HCT116 (cell line): Measurements from ENCODE around the gene KMT2E. TPM values are rescaled to one million over a fixed set of nuclear protein-coding genes. Genes with fewer than 3 reads are reported as not detected.

ENCODE experiments used
- ATAC-seq: fragments of 200-7000 bp; cut with Tn5 transposase; 2 replicates; pipeline ENCODE4 v1.9.1; 2020; ENCODE audit warnings: mild to moderate bottlenecking, moderate library complexity
- BruUV-seq: library from RNA; stranded (reverse); fragments of 400-500 nt; replicated peaks from 2 replicates; lab custom pipeline; 2021; lab: Mats Ljungman, UMichigan
- CTCF ChIA-PET: fragments of 300-600 bp; sonication (Branson Sonifier 250); formaldehyde crosslinking; loops from one replicate; lab custom pipeline; 2021; ENCODE audit warnings: antibody characterized with exemption; lab: Charles Lee
- POLR2A ChIA-PET: fragments of 300-600, 350-600 bp; sonication (Branson Sonifier 250); formaldehyde crosslinking; loops from one replicate; lab custom pipeline; 2021; ENCODE audit warnings: antibody characterized with exemption; lab: Charles Lee
- RAD21 ChIA-PET, 2 experiments: fragments of 300-600 bp; sonication (Branson Sonifier 250); formaldehyde crosslinking; loops; one replicate each; lab custom pipeline; 2023; ENCODE audit warnings: low total read pairs in 2 of 2; ENCODE audit not compliant: uncharacterized antibody in 2 of 2, unreplicated experiment in 2 of 2, low non-redundant PET in 1 of 2; lab: Charles Lee
- DNase-seq: peaks from one replicate; pipeline ENCODE4 v3.0.0-alpha.2; 2010; ENCODE audit warnings: low read depth, low spot score
- H2AFZ ChIP-seq: fragments of 200-600 bp; shearing (Covaris generic), sonication (generic); 2 replicates; pipeline ENCODE4 v1.6.1; 2017; ENCODE audit warnings: low read depth, mixed run types, mixed read lengths, antibody characterized with exemption, low read length; ENCODE audit not compliant: poor library complexity, severe bottlenecking
- H3K27ac ChIP-seq: 2 replicates; pipeline ENCODE4 v1.5.1; 2012; ENCODE audit warnings: low read depth, low read length
- H3K27me3 ChIP-seq: fragments of 200-600 bp; sonication (generic); 2 replicates; pipeline ENCODE4 v1.6.1; 2016; ENCODE audit warnings: mixed run types, low read length, mixed read lengths; ENCODE audit not compliant: insufficient read depth
- H3K36me3 ChIP-seq, 2 experiments: fragments of 200-500 bp in 1 of 2; fragments of 200-600 bp in 1 of 2; sonication (Bioruptor generic) in 1 of 2; sonication (generic) in 1 of 2; 2 replicates each; pipeline versions ENCODE4 v1.5.1 to v1.6.1; 2014 to 2016; ENCODE audit warnings: low read length in 2 of 2, inconsistent platforms in 1 of 2, mixed read lengths in 1 of 2, mixed run types in 1 of 2; ENCODE audit not compliant: insufficient read depth in 2 of 2, control insufficient read depth in 1 of 2
- H3K4me1 ChIP-seq, 2 experiments: fragments of 200-600 bp in 1 of 2; sonication (generic) in 1 of 2; 2 replicates each; pipeline versions ENCODE4 v1.5.1 to v1.6.1; 2012 to 2017; ENCODE audit warnings: low read length in 2 of 2, inconsistent platforms in 1 of 2, mild to moderate bottlenecking in 1 of 2, mixed read lengths in 1 of 2, mixed run types in 1 of 2, moderate library complexity in 1 of 2; ENCODE audit not compliant: insufficient read depth in 2 of 2, control insufficient read depth in 1 of 2
- H3K4me2 ChIP-seq: fragments of 200-600 bp; sonication (generic); 2 replicates; pipeline ENCODE4 v1.6.1; 2017; ENCODE audit warnings: mixed run types, low read length, mixed read lengths
- H3K4me3 ChIP-seq, 2 experiments: fragments of 200-600 bp in 1 of 2; sonication (generic) in 1 of 2; replicated peaks in 1 of 2; 2 replicates each; pipeline ENCODE4 v1.5.1; 2011 to 2016; ENCODE audit warnings: low read length in 2 of 2, control low read depth in 1 of 2, low read depth in 1 of 2, mild to moderate bottlenecking in 1 of 2, mixed read lengths in 1 of 2, mixed run types in 1 of 2
- H3K79me2 ChIP-seq: fragments of 200-600 bp; sonication (generic); 2 replicates; pipeline ENCODE4 v1.6.1; 2017; ENCODE audit warnings: mild to moderate bottlenecking, mixed run types, low read length, moderate library complexity, mixed read lengths; ENCODE audit not compliant: insufficient read depth
- H3K9ac ChIP-seq: fragments of 200-600 bp; sonication (generic); 2 replicates; pipeline ENCODE4 v1.6.1; 2016; ENCODE audit warnings: low read length, mixed read lengths
- H3K9me2 ChIP-seq: fragments of 200-600 bp; sonication (generic), shearing (Covaris generic); 2 replicates; pipeline ENCODE4 v1.6.1; 2017; ENCODE audit warnings: mixed run types, mild to moderate bottlenecking, moderate library complexity; ENCODE audit not compliant: insufficient read depth
- H3K9me3 ChIP-seq, 2 experiments: fragments of 200-500 bp in 1 of 2; fragments of 200-600 bp in 1 of 2; sonication (Bioruptor generic) in 1 of 2; sonication (generic) in 1 of 2; 2 replicates each; pipeline ENCODE4 v1.6.1; 2014 to 2017; ENCODE audit warnings: low read length in 2 of 2, mixed read lengths in 2 of 2, inconsistent platforms in 1 of 2, low read depth in 1 of 2, mild to moderate bottlenecking in 1 of 2, mixed run types in 1 of 2, moderate library complexity in 1 of 2; ENCODE audit not compliant: control insufficient read depth in 1 of 2, insufficient read depth in 1 of 2
- H4K20me1 ChIP-seq: fragments of 200-600 bp; sonication (generic), shearing (Covaris generic); 2 replicates; pipeline ENCODE4 v1.6.1; 2017; ENCODE audit warnings: mixed run types, mild to moderate bottlenecking, moderate library complexity; ENCODE audit not compliant: insufficient read depth
- ATF3 ChIP-seq: IDR thresholded peaks from 2 replicates; pipeline ENCODE4 v1.6.1; 2012
- CBX3 ChIP-seq: IDR thresholded peaks from 2 replicates; pipeline ENCODE4 v1.6.1; 2012; ENCODE audit warnings: low read depth
- CEBPB ChIP-seq: IDR thresholded peaks from 2 replicates; pipeline ENCODE4 v1.6.1; 2012; ENCODE audit warnings: low read depth
- CTCF ChIP-seq, 3 experiments: fragments of 200-600 bp in 1 of 3; sonication (generic) in 1 of 3; IDR thresholded peaks in 2 of 3; conservative IDR thresholded peaks in 1 of 3; 2 replicates each; pipeline ENCODE4 v1.5.1; 2012 to 2017; ENCODE audit warnings: low read depth in 2 of 3, low read length in 2 of 3, antibody characterized with exemption in 1 of 3, borderline replicate concordance in 1 of 3, control low read depth in 1 of 3, mild to moderate bottlenecking in 1 of 3, mixed read lengths in 1 of 3, mixed run types in 1 of 3, moderate library complexity in 1 of 3; ENCODE audit not compliant: insufficient read depth in 1 of 3
- EGR1 ChIP-seq: IDR thresholded peaks from 2 replicates; pipeline ENCODE4 v1.6.1; 2012; ENCODE audit warnings: low read depth
- ELF1 ChIP-seq: IDR thresholded peaks from 2 replicates; pipeline ENCODE4 v1.6.1; 2012; ENCODE audit warnings: low read depth, borderline replicate concordance
- EZH2phosphoT487 ChIP-seq: fragments of 200-600 bp; IDR thresholded peaks from 2 replicates; pipeline ENCODE4 v1.6.1; 2018; ENCODE audit warnings: antibody characterized with exemption, borderline replicate concordance
- MAX ChIP-seq: IDR thresholded peaks from 2 replicates; pipeline ENCODE4 v1.6.1; 2012
- POLR2A ChIP-seq: IDR thresholded peaks from 2 replicates; pipeline ENCODE4 v1.7.0; 2011; ENCODE audit warnings: borderline replicate concordance; ENCODE audit not compliant: insufficient read depth, insufficient read length; ENCODE audit errors: extremely low read depth
- POLR2AphosphoS5 ChIP-seq: IDR thresholded peaks from 2 replicates; pipeline ENCODE4 v1.6.1; 2011; ENCODE audit warnings: mild to moderate bottlenecking, low read depth, low read length, moderate library complexity
- RAD21 ChIP-seq: IDR thresholded peaks from 2 replicates; pipeline ENCODE4 v1.6.1; 2012; ENCODE audit warnings: low read depth, mild to moderate bottlenecking
- REST ChIP-seq: IDR thresholded peaks from 2 replicates; pipeline ENCODE4 v1.6.1; 2012; ENCODE audit warnings: low read depth
- SIN3A ChIP-seq: IDR thresholded peaks from 2 replicates; pipeline ENCODE4 v1.6.1; 2012; ENCODE audit warnings: low read depth
- SRF ChIP-seq: IDR thresholded peaks from 2 replicates; pipeline ENCODE4 v1.6.1; 2012; ENCODE audit warnings: low read depth
- TCF7L2 ChIP-seq: IDR thresholded peaks from 2 replicates; pipeline ENCODE4 v1.7.0; 2011; ENCODE audit warnings: borderline replicate concordance, inconsistent platforms; ENCODE audit not compliant: insufficient read depth, insufficient read length; ENCODE audit errors: extremely low read depth
- YY1 ChIP-seq: IDR thresholded peaks from 2 replicates; pipeline ENCODE4 v1.6.1; 2011; ENCODE audit warnings: low read length, low read depth, moderate library complexity, mild to moderate bottlenecking; ENCODE audit not compliant: insufficient replicate concordance; ENCODE audit errors: extremely low read depth
- ZBTB33 ChIP-seq: IDR thresholded peaks from 2 replicates; pipeline ENCODE4 v1.6.1; 2011; ENCODE audit warnings: mild to moderate bottlenecking, low read length, moderate library complexity; ENCODE audit not compliant: insufficient replicate concordance; ENCODE audit errors: extremely low read depth
- ZFX ChIP-seq: fragments of 450-650 bp; IDR thresholded peaks from 2 replicates; pipeline ENCODE4 v1.6.1; 2017
- ZNF274 ChIP-seq: fragments of 200-500 bp; sonication (Bioruptor generic); IDR thresholded peaks from 2 replicates; pipeline ENCODE4 v1.6.1; 2014; ENCODE audit warnings: mild to moderate bottlenecking, low read depth, low read length, inconsistent platforms
- intact Hi-C: fragments of 100-400 bp; cut with micrococcal nuclease; formaldehyde crosslinking; loops from 2 replicates; pipeline ENCODE4 v1.10.0; 2022
- total RNA-seq: library from RNA; stranded (reverse); gene quantifications from one replicate; pipeline ENCODE4 v1.2.1, GENCODE V29; 2021; ENCODE audit not compliant: unreplicated experiment

The KMT2E gene
- total RNA-seq, 1 experiment from 2014 or later: 39.8 TPM

GRCh38 chr7:105127179-105127578 is 113.2 kb downstream of the KMT2E start:
- H3K9ac ChIP-seq: no peak overlapping the region
- intact Hi-C loops: no loop called here
- RAD21 ChIA-PET: no interaction called here
- POLR2A ChIA-PET: no interaction called here
- DNase-seq: no peak
- no peaks in the 10 kb centered on the region for H3K27me3 ChIP-seq
- H4K20me1 ChIP-seq: no peaks in the 10 kb centered on the region
- H3K9me3 ChIP-seq: no peaks in the 10 kb centered on the region
- no TSS peak for BruUV-seq
- no peaks in the 10 kb centered on the region for H3K9me2 ChIP-seq
- no peak overlapping the region for H3K4me2 ChIP-seq
- CTCF ChIA-PET: no interaction called here
- 0 out of 4 replicates have a peak, but pooled peaks cover 0 to 3% of the 10 kb centered on the region in 2 experiments for H3K36me3 ChIP-seq
- no peak for TF ChIP-seq MAX
- TF ChIP-seq POLR2A: no peak
- no peak for TF ChIP-seq ZNF274
- no peak for TF ChIP-seq ELF1
- TF ChIP-seq EGR1: no peak
- no peak for TF ChIP-seq REST
- TF ChIP-seq RAD21: no peak
- no peak for TF ChIP-seq CTCF (IDR thresholded peaks at IDR 0.05 in 2 of 3, conservative IDR thresholded peaks at IDR 0.05 in 1 of 3; ENCODE audit: borderline replicate concordance in 1 of 3, insufficient read depth in 1 of 3, low read depth in 2 of 3, low read length in 2 of 3)
- TF ChIP-seq CBX3: no peak
- no peak for TF ChIP-seq ZFX
- TF ChIP-seq ATF3: no peak
- TF ChIP-seq SRF: no peak
- no peak for TF ChIP-seq YY1
- TF ChIP-seq ZBTB33: no peak
- TF ChIP-seq CEBPB: no peak
- TF ChIP-seq SIN3A: no peak
- TF ChIP-seq TCF7L2: no peak
- no peak for TF ChIP-seq EZH2phosphoT487
- TF ChIP-seq POLR2AphosphoS5: no peak
- no peak for ATAC-seq
- H3K27ac ChIP-seq: no peak overlapping the region
- no peaks in the 10 kb centered on the region for H3K4me1 ChIP-seq
- no peak overlapping the region for H3K4me3 ChIP-seq
- no peak overlapping the region for H2AFZ ChIP-seq
- H3K79me2 ChIP-seq: no peaks in the 10 kb centered on the region
